Tibial nerve (tissue), 4 donors: ENCODE measurements around the gene PRSS50. TPM values are rescaled to one million over a fixed set of nuclear protein-coding genes. Genes with fewer than 3 reads are reported as not detected.

Experiments
- DNase-seq, 2 donors: peaks; one replicate each; pipeline ENCODE4 v3.0.0-alpha.2; 2019; ENCODE audit warnings: low spot score in 2 of 2
- H3K27ac ChIP-seq, 4 donors: fragments of 200-600 bp; sonication (generic) in 3 of 4; one replicate each; pipeline ENCODE4 v1.5.1; 2017 to 2019; ENCODE audit warnings: mild to moderate bottlenecking in 1 of 4
- H3K27me3 ChIP-seq, 2 donors: fragments of 200-600 bp; sonication (generic) in 1 of 2; one replicate each; pipeline versions ENCODE4 v1.5.1 to v1.6.0; 2017 to 2019
- H3K36me3 ChIP-seq, 3 donors: fragments of 200-600 bp; sonication (generic); one replicate each; pipeline ENCODE4 v1.5.1; 2018 to 2019
- H3K4me1 ChIP-seq, 4 donors: fragments of 200-600 bp; sonication (generic) in 3 of 4; one replicate each; pipeline ENCODE4 v1.5.1; 2017 to 2019
- H3K4me3 ChIP-seq, 4 donors: fragments of 200-600 bp; sonication (generic) in 3 of 4; one replicate each; pipeline ENCODE4 v1.5.1; 2017 to 2019; ENCODE audit warnings: mild to moderate bottlenecking in 1 of 4, moderate library complexity in 1 of 4
- H3K9me3 ChIP-seq, 4 donors: fragments of 200-600 bp; sonication (generic) in 3 of 4; one replicate each; pipeline ENCODE4 v1.5.1; 2017 to 2019
- EP300 ChIP-seq, 2 donors: sonication (generic); formaldehyde crosslinking; IDR thresholded peaks; one replicate each; pipeline ENCODE4 v1.6.1; 2017; ENCODE audit warnings: antibody characterized with exemption in 2 of 2, mild to moderate bottlenecking in 1 of 2
- POLR2A ChIP-seq, 2 donors: fragments of 450-650 bp; IDR thresholded peaks; one replicate each; pipeline ENCODE4 v1.6.1; 2017; ENCODE audit warnings: antibody characterized with exemption in 2 of 2, mild to moderate bottlenecking in 2 of 2, moderate library complexity in 2 of 2
- WGBS, 2 donors: methylation state at CpG; one replicate each; pipeline ENCODE4 v1.1.5; 2018; 5-methylcytosine and 5-hydroxymethylcytosine counted together
- total RNA-seq, 4 donors: library from RNA; depleted of rRNA; stranded (reverse); fragments of >200 nt; gene quantifications; one replicate each; pipeline ENCODE4 v1.1.0, GENCODE V29; 2016
- TF ChIP-seq, protein P1 (sequence below), 5 experiments: fragments of 200-600 bp in 3 of 5; fragments of 450-650 bp in 2 of 5; sonication (generic) in 3 of 5; IDR thresholded peaks; one replicate each; pipeline ENCODE4 v1.5.1; 2016 to 2019; ENCODE audit warnings: antibody characterized with exemption in 5 of 5, mild to moderate bottlenecking in 3 of 5, moderate library complexity in 2 of 5

PRSS50 gene
- total RNA-seq, 4 donors from 2014 or later, result 0.22 to 0.42 TPM; not detected in 2

DNA sequence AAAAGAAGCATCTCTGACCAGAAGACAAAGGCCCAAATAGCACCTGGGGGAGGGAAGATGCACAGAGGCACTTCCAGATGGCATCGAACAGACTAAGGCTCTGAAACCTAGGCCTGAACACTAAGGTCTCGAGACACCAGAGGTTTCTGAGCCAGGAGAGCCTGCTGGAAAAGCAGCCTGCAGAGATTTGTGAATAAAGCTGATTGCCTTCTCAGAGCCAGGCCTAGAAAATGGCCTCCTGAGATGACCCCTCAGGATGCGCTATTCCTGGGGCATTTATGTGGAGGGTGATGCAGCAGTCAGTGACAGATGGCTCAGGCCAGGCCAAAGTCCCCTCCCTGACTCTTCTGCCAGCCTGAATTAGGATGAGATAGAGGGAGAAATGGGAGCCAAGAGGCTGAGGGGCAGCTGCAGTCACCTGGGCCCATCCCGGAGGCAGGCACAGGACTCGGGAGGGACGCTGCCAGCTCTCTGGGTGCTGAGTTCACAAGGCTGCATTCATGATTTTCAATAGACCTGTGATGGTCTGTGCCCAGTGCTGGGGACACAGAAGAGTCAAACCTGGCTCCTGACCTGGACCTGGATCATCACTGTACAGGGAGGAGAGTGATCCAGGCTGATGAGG, 6.9 kb downstream of the PRSS50 start:
- DNase-seq, result no peak
- H3K4me3 ChIP-seq, result no peak overlapping the region
- no peaks in the 10 kb centered on the region for H3K27me3 ChIP-seq
- no peaks in the 10 kb centered on the region for H3K9me3 ChIP-seq
- H3K36me3 ChIP-seq, result no peaks in the 10 kb centered on the region
- H3K4me1 ChIP-seq, result no peaks in the 10 kb centered on the region
- WGBS, 2 donors, result 87 to 94% methylated on average over 6 of the region's 6 CpGs
- H3K27ac ChIP-seq, result no peak overlapping the region
- no peak for TF ChIP-seq POLR2A (IDR thresholded peaks at IDR 0.05)
- TF ChIP-seq EP300 (IDR thresholded peaks at IDR 0.05), result no peak
- TF ChIP-seq, protein P1, sequence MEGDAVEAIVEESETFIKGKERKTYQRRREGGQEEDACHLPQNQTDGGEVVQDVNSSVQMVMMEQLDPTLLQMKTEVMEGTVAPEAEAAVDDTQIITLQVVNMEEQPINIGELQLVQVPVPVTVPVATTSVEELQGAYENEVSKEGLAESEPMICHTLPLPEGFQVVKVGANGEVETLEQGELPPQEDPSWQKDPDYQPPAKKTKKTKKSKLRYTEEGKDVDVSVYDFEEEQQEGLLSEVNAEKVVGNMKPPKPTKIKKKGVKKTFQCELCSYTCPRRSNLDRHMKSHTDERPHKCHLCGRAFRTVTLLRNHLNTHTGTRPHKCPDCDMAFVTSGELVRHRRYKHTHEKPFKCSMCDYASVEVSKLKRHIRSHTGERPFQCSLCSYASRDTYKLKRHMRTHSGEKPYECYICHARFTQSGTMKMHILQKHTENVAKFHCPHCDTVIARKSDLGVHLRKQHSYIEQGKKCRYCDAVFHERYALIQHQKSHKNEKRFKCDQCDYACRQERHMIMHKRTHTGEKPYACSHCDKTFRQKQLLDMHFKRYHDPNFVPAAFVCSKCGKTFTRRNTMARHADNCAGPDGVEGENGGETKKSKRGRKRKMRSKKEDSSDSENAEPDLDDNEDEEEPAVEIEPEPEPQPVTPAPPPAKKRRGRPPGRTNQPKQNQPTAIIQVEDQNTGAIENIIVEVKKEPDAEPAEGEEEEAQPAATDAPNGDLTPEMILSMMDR (IDR thresholded peaks at IDR 0.05), result no peak

DNA sequence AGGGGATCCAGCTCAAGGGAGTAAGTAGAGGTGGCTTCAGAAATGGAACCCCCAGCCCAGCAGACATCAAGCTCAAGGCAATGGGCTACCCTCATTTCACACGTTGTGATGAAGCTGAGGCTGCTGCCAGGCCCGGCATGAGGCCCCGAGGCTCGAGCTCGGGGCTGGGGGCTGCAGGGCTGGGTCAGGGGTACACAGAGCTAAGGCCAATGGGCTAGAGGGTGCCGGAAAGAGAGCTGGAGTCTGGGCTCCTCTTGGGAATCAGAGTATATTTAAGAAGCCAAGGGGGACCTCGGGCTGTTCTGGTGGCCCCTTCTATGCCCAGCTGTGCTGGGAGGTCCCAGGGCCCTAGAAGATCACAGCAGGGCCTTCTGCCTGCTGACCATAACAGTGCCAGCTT, 7.4 kb downstream of the PRSS50 start:
- DNase-seq, result no peak
- 81 to 84% methylated on average over 7 of the region's 7 CpGs for WGBS, 2 donors

DNA sequence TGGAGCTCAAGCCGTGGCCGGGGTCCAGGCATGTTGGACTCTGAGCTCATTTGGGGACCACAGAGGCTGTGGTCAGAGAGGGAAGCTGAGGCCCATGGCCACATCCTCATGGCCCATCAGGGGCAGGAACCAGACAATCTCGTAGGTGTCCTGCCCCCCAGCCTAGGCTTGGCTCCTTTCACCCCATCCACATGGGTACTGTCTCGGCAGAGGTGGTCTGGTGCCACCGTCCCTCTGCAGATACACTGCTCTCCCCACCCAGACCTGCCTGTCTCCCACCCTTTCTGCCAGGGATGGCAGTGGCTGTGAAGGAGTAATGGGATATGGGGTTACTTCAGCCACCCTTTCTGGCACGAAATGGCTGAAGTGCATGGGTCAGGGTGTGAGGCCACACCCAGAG, 7.9 kb downstream of the PRSS50 start:
- no peaks in the 10 kb centered on the region for H3K9me3 ChIP-seq
- WGBS, 2 donors, result 85 to 93% methylated on average over 6 of the region's 6 CpGs
- no peak overlapping the region for H3K4me3 ChIP-seq
- no peak overlapping the region for H3K27ac ChIP-seq
- H3K27me3 ChIP-seq, result no peaks in the 10 kb centered on the region
- TF ChIP-seq POLR2A (IDR thresholded peaks at IDR 0.05), result no peak
- TF ChIP-seq EP300 (IDR thresholded peaks at IDR 0.05), result no peak
- TF ChIP-seq, protein P1 (IDR thresholded peaks at IDR 0.05), result no peak
- no peaks in the 10 kb centered on the region for H3K36me3 ChIP-seq
- no peak for DNase-seq
- peaks cover 0 to 3% (median 0%) of the 10 kb centered on the region in 4 donors for H3K4me1 ChIP-seq

More for the DNA sequence above, 7.4 kb downstream of the PRSS50 start:
- Histone ChIP-seq H3K27ac (no peak overlapping the region), H3K4me3 (no peak overlapping the region), H3K4me1 (peaks cover 0 to 1% (median 0%) of the 10 kb centered on the region in 4 donors), H3K36me3 (no peaks in the 10 kb centered on the region), H3K9me3 (no peaks in the 10 kb centered on the region), H3K27me3 (no peaks in the 10 kb centered on the region)
- TF ChIP-seq POLR2A (IDR thresholded peaks at IDR 0.05), result no peak
- TF ChIP-seq, protein P1 (IDR thresholded peaks at IDR 0.05), result no peak
- no peak for TF ChIP-seq EP300 (IDR thresholded peaks at IDR 0.05)

DNA sequence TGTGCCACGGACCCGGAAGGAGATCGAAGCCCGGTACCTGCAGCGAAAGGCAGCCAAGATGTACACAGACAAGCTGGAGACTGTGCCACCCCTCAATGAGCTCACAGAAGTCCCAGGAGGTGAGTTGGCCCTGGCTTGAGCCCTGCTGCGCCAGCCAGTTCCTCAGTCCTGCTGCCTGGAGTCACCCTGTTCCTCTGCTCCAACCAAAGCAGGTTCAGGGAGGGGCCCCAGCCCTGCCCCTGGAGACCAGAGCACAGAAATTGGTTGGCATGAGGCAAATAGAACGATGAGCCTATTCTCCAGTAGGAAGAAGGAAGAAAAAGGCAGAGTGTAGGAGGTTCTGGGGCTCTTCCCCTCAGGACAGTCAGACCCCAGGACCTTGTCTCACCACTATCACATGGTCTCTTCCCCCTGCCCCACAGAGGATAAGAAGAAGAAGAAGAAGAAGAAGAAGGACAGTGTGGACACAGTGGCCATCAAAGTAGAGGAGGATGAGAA, 8.5 kb downstream of the PRSS50 start:
- Histone ChIP-seq H3K27me3 (no peaks in the 10 kb centered on the region), H3K36me3 (no peaks in the 10 kb centered on the region), H3K9me3 (no peaks in the 10 kb centered on the region), H3K4me3 (no peak overlapping the region), H3K4me1 (peaks cover 0 to 3% (median 0%) of the 10 kb centered on the region in 4 donors), H3K27ac (no peak overlapping the region)
- TF ChIP-seq, protein P1 (IDR thresholded peaks at IDR 0.05), result no peak
- TF ChIP-seq EP300 (IDR thresholded peaks at IDR 0.05), result no peak
- DNase-seq, result no peak
- WGBS, 2 donors, result 92 to 93% methylated on average over 7 of the region's 7 CpGs

DNA sequence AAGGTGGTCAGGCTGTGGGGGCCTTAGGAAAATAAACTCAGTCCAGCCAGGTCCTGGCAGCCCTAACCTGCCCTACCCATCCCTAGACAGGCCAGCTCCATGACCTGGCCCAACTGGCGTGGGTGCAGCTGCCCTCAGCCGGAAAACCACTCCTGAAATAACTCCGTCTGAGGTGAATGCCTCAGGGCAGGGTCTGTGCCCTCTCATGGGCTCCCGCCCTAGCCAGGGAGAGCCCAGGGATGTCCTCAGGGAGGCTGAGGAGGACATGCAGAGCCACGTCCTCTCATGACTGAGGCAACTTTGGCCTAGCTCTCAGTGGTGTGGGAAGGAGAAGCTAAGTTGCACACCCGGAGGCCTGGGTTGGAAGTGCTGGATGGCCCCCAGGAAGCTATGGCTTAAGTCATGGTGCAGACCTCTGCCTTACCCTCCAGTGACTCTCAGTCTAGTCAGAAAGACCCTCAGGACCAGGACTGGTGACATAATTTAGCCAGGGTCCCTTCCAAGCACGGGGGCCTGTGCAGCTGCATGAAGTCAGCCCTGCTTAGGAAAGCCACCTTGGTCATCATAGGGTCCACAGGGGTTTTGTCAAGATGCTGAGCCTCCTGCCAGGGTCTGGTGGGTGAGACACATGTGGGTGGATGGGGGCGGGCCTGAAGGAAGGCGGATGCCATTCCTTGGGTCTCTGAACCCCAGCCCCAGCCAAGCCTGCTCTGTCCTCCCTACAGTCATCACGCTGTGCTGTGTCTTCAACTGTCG, 9.1 kb downstream of the PRSS50 start:
- H3K36me3 ChIP-seq, result no peaks in the 10 kb centered on the region
- DNase-seq, result no peak
- no peaks in the 10 kb centered on the region for H3K27me3 ChIP-seq
- H3K27ac ChIP-seq, result no peak overlapping the region
- peaks cover 0 to 3% (median 0%) of the 10 kb centered on the region in 4 donors for H3K4me1 ChIP-seq
- 68 to 86% methylated on average over 9 to 11 of the region's 11 CpGs for WGBS, 2 donors
- no peak overlapping the region for H3K4me3 ChIP-seq
- H3K9me3 ChIP-seq, result no peaks in the 10 kb centered on the region
- TF ChIP-seq, protein P1 (IDR thresholded peaks at IDR 0.05), result no peak
- no peak for TF ChIP-seq EP300 (IDR thresholded peaks at IDR 0.05)
